IPS-18a (cell line): Measurements from ENCODE around the gene DNAAF5.
A peak's percentile ranks its signal among the peaks of the same experiment; 100 is the strongest.

Experiments used
- H3K27ac ChIP-seq: one replicate; pipeline ENCODE4 v1.5.1; 2013; ENCODE audit warnings: low read length
- H3K27me3 ChIP-seq: one replicate; pipeline ENCODE4 v1.6.1; 2013; ENCODE audit warnings: mild to moderate bottlenecking, low read length; ENCODE audit not compliant: control insufficient read depth, insufficient read depth
- H3K36me3 ChIP-seq: one replicate; pipeline ENCODE4 v1.6.1; 2013; ENCODE audit warnings: low read depth, low read length; ENCODE audit not compliant: control insufficient read depth
- H3K4me1 ChIP-seq: one replicate; pipeline ENCODE4 v1.6.1; 2013; ENCODE audit warnings: low read depth, low read length; ENCODE audit not compliant: control insufficient read depth
- H3K4me3 ChIP-seq: one replicate; pipeline ENCODE4 v1.5.1; 2013; ENCODE audit warnings: low read length
- H3K9ac ChIP-seq: one replicate; pipeline ENCODE4 v1.6.1; 2013; ENCODE audit warnings: mild to moderate bottlenecking, low read length, moderate library complexity
- H3K9me3 ChIP-seq: one replicate; pipeline ENCODE4 v1.6.1; 2013; ENCODE audit warnings: low read depth, low read length; ENCODE audit not compliant: control insufficient read depth

DNAAF5 gene

GRCh38 chr7:831596-832166 is 105.2 kb downstream of the DNAAF5 start:
- no peak overlapping the region for H3K27ac ChIP-seq
- no peaks in the 10 kb centered on the region for H3K27me3 ChIP-seq
- H3K4me3 ChIP-seq = no peak overlapping the region
- H3K36me3 ChIP-seq = no peaks in the 10 kb centered on the region
- no peaks in the 10 kb centered on the region for H3K9me3 ChIP-seq
- no peak overlapping the region for H3K9ac ChIP-seq
- peaks cover 7% of the 10 kb centered on the region for H3K4me1 ChIP-seq

- no peak within 1 kb of the TSS for H3K4me3 ChIP-seq
- H3K9ac ChIP-seq = no peak within 1 kb of the TSS
- H3K4me1 ChIP-seq = peaks cover 7% of the 10 kb centered on the region
- peak within 1 kb of the TSS; percentile 17 for H3K27ac ChIP-seq
- no peaks in the 10 kb centered on the region for H3K27me3 ChIP-seq
- no peaks in the 10 kb centered on the region for H3K9me3 ChIP-seq
- H3K36me3 ChIP-seq = no peaks in the 10 kb centered on the region
Measured at GRCh38 chr7:832167-832967, 105.9 kb downstream of the DNAAF5 start, which contains the start of gene SUN1. Gene SUN1, plus strand, starts transcription at chr7:832476. Its CDS starts 49 bp downstream, at chr7:832525.

- no peak overlapping the region for H3K4me3 ChIP-seq
- H3K27ac ChIP-seq = no peak overlapping the region
- no peaks in the 10 kb centered on the region for H3K36me3 ChIP-seq
- H3K9ac ChIP-seq = no peak overlapping the region
- peaks cover 7% of the 10 kb centered on the region for H3K4me1 ChIP-seq
- no peaks in the 10 kb centered on the region for H3K27me3 ChIP-seq
- no peaks in the 10 kb centered on the region for H3K9me3 ChIP-seq
Measured at GRCh38 chr7:832968-833424, 106.5 kb downstream of the DNAAF5 start.

DNA sequence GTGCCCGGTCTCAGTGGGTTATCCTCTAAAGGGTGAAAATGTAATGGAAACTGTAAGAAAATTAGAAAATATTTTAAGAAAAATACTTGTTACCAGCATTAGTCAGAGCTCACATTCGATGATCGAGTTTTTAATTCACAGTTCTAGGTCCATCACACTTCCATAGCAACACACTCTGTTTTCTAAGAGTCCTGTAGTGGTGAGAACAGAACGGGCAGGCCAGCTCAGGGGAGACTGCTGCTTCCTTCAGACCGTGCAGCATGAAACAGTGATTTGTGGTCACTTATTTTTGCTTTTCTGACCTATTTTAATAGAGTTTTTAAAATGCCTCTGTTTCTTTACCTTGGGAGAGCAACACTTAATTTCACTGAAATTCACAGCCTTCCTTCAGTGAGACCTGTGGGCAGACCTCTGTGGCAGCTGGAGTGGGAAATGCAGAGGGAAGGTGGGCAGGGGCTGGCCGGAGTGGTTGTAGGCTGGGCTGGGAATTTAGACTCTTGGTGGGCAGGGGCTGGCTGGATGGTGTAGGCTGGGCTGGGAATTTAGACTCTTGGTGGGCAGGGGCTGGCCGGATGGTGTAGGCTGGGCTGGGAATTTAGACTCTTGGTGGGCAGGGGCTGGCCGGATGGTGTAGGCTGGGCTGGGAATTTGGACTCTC is 107.2 kb downstream of the DNAAF5 start:
- H3K9me3 ChIP-seq = no peaks in the 10 kb centered on the region
- no peak overlapping the region for H3K9ac ChIP-seq
- no peaks in the 10 kb centered on the region for H3K27me3 ChIP-seq
- peaks cover 7% of the 10 kb centered on the region for H3K4me1 ChIP-seq
- H3K4me3 ChIP-seq = no peak overlapping the region
- H3K36me3 ChIP-seq = peaks cover under 1% of the 10 kb centered on the region
- H3K27ac ChIP-seq = no peak overlapping the region

DNA sequence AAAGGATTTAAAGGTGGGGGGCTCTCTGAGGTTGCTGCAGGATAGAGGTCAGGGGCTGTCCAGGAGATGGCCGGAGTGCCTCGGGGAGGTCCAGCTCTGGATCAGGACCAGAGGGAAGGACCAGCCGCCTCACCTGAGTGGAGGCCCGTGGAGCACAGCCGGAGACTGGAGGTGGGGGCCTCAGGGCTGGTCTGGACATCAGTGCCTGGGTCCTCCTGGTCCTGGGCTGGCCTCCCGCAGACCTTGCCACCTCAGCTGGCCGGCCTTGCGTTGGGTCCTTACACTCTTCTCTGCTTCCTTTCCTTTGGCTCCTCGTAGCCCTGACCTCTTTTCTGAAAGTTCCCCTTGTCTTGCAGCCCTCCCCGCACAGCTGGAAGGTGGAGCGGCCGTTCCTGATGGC is 107.8 kb downstream of the DNAAF5 start:
- H3K36me3 ChIP-seq = peaks cover 6% of the 10 kb centered on the region
- no peaks in the 10 kb centered on the region for H3K9me3 ChIP-seq

GRCh38 chr7:835021-835420 is 108.5 kb downstream of the DNAAF5 start:
- H3K36me3 ChIP-seq = peaks cover 11% of the 10 kb centered on the region
- H3K27me3 ChIP-seq = no peaks in the 10 kb centered on the region
- no peak overlapping the region for H3K4me3 ChIP-seq
- H3K9ac ChIP-seq = no peak overlapping the region
- H3K4me1 ChIP-seq = peaks cover 7% of the 10 kb centered on the region
- H3K9me3 ChIP-seq = no peaks in the 10 kb centered on the region
- H3K27ac ChIP-seq = no peak overlapping the region

More for the DNA sequence above, 107.8 kb downstream of the DNAAF5 start:
- Histone ChIP-seq H3K9ac (no peak overlapping the region), H3K27ac (no peak overlapping the region), H3K4me3 (no peak overlapping the region), H3K4me1 (peaks cover 7% of the 10 kb centered on the region), H3K27me3 (no peaks in the 10 kb centered on the region)

- H3K27me3 ChIP-seq = no peaks in the 10 kb centered on the region
- no peak overlapping the region for H3K9ac ChIP-seq
- peaks cover 7% of the 10 kb centered on the region for H3K4me1 ChIP-seq
- H3K27ac ChIP-seq = no peak overlapping the region
- H3K9me3 ChIP-seq = no peaks in the 10 kb centered on the region
- no peak overlapping the region for H3K4me3 ChIP-seq
- peaks cover 15% of the 10 kb centered on the region for H3K36me3 ChIP-seq
Measured at GRCh38 chr7:835485-836401, 109.2 kb downstream of the DNAAF5 start.
